Activated CD4-positive, alpha-beta memory T cell treated with anti-CD3 and anti-CD28 coated beads for 36 hours (primary cell): ENCODE measurements around the gene XXYLT1. TPM values are rescaled to one million over a fixed set of nuclear protein-coding genes. Genes with fewer than 3 reads are reported as not detected.

ENCODE experiments used
- CTCF ChIA-PET: fragments of 350-600 bp; sonication (Branson Sonifier 250); formaldehyde crosslinking; loops from one replicate; lab custom pipeline; 2021; ENCODE audit warnings: antibody characterized with exemption, inconsistent platforms; lab: Charles Lee
- POLR2A ChIA-PET: fragments of 350-600 bp; sonication (Branson Sonifier 250); formaldehyde crosslinking; loops from one replicate; lab custom pipeline; 2021; ENCODE audit warnings: antibody characterized with exemption; lab: Charles Lee
- DNase-seq: peaks from one replicate; pipeline ENCODE4 v3.0.0-alpha.2; 2020
- H3K27ac Mint-ChIP-seq: one replicate; pipeline ENCODE4 v1.8.0; 2021; ENCODE audit warnings: mixed read lengths
- H3K27me3 Mint-ChIP-seq: one replicate; pipeline ENCODE4 v1.8.0; 2021; ENCODE audit warnings: mixed read lengths
- H3K36me3 Mint-ChIP-seq: one replicate; pipeline ENCODE4 v1.8.0; 2021; ENCODE audit warnings: mixed read lengths
- H3K4me1 Mint-ChIP-seq: one replicate; pipeline ENCODE4 v1.8.0; 2021; ENCODE audit warnings: low read depth, mixed read lengths
- H3K4me3 Mint-ChIP-seq: one replicate; pipeline ENCODE4 v1.8.0; 2021; ENCODE audit warnings: mild to moderate bottlenecking, mixed read lengths
- H3K9me3 Mint-ChIP-seq: one replicate; pipeline ENCODE4 v1.8.0; 2021; ENCODE audit warnings: mixed read lengths
- intact Hi-C: fragments of 100-400 bp; cut with micrococcal nuclease; formaldehyde crosslinking; loops from one replicate; pipeline ENCODE4 v1.15.1; 2023
- total RNA-seq, 2 experiments: library from RNA; stranded (reverse); gene quantifications; one replicate each; pipeline ENCODE4 v1.2.3, GENCODE V29; 2021

Gene XXYLT1
- total RNA-seq, 2 experiments from 2014 or later: 3.3 to 4.4 TPM

GRCh38 chr3:195175476-195176337 is 95.3 kb downstream of the XXYLT1 start:
- Mint-ChIP-seq H3K36me3 (no peaks in the 10 kb centered on the region), H3K4me3 (no peak overlapping the region), H3K27ac (no peak overlapping the region), H3K9me3 (no peaks in the 10 kb centered on the region), H3K27me3 (peaks cover 1% of the 10 kb centered on the region), H3K4me1 (no peaks in the 10 kb centered on the region)
- ChIA-PET CTCF (no interaction called here), POLR2A (interaction anchor here (0.6 kb wide), 1 partner anchor 1233 kb away, joined by 3 read pairs; no protein-coding TSS in a partner anchor)
- no peak for DNase-seq
- intact Hi-C loops: no loop called here

- intact Hi-C loops: no loop called here
- no peak overlapping the region for H3K27ac Mint-ChIP-seq
These were observed 95.9 kb downstream of the XXYLT1 start for GRCh38 chr3:195175076-195175475.

GRCh38 chr3:195173657-195174056 is 97.3 kb downstream of the XXYLT1 start:
- intact Hi-C loops: no loop called here
- no peaks in the 10 kb centered on the region for H3K36me3 Mint-ChIP-seq
- H3K4me3 Mint-ChIP-seq: no peak overlapping the region
- POLR2A ChIA-PET: interaction anchor here (1.2 kb wide), 1 partner anchor 22 kb away, joined by 3 read pairs; no protein-coding TSS in a partner anchor
- H3K9me3 Mint-ChIP-seq: no peaks in the 10 kb centered on the region
- no peak for DNase-seq
- H3K4me1 Mint-ChIP-seq: no peaks in the 10 kb centered on the region
- H3K27me3 Mint-ChIP-seq: peaks cover 1% of the 10 kb centered on the region
- H3K27ac Mint-ChIP-seq: no peak overlapping the region
- CTCF ChIA-PET: no interaction called here

More at GRCh38 chr3:195175076-195175475, 95.9 kb downstream of the XXYLT1 start:
- H3K36me3 Mint-ChIP-seq: no peaks in the 10 kb centered on the region
- ChIA-PET CTCF (no interaction called here), POLR2A (no interaction called here)
- no peaks in the 10 kb centered on the region for H3K9me3 Mint-ChIP-seq
- DNase-seq: no peak
- H3K4me1 Mint-ChIP-seq: no peaks in the 10 kb centered on the region
- H3K4me3 Mint-ChIP-seq: no peak overlapping the region
- H3K27me3 Mint-ChIP-seq: peaks cover 1% of the 10 kb centered on the region

- no peak overlapping the region for H3K4me3 Mint-ChIP-seq
- ChIA-PET POLR2A (interaction anchor here (1.2 kb wide), 1 partner anchor 21 kb away, joined by 3 read pairs; no protein-coding TSS in a partner anchor), CTCF (no interaction called here)
- H3K27ac Mint-ChIP-seq: no peak overlapping the region
- intact Hi-C loops: no loop called here
- H3K4me1 Mint-ChIP-seq: no peaks in the 10 kb centered on the region
- peaks cover 1% of the 10 kb centered on the region for H3K27me3 Mint-ChIP-seq
- H3K9me3 Mint-ChIP-seq: no peaks in the 10 kb centered on the region
- no peaks in the 10 kb centered on the region for H3K36me3 Mint-ChIP-seq
- DNase-seq: no peak
These were observed 98.1 kb downstream of the XXYLT1 start for GRCh38 chr3:195172896-195173295.

- CTCF ChIA-PET: no interaction called here
- no peak overlapping the region for H3K4me3 Mint-ChIP-seq
- no peaks in the 10 kb centered on the region for H3K4me1 Mint-ChIP-seq
- H3K27ac Mint-ChIP-seq: no peak overlapping the region
- H3K36me3 Mint-ChIP-seq: no peaks in the 10 kb centered on the region
- intact Hi-C loops: no loop called here
- H3K27me3 Mint-ChIP-seq: no peaks in the 10 kb centered on the region
- DNase-seq: no peak
- POLR2A ChIA-PET: no interaction called here
- no peaks in the 10 kb centered on the region for H3K9me3 Mint-ChIP-seq
These were observed 98.8 kb downstream of the XXYLT1 start for GRCh38 chr3:195172039-195172684.

GRCh38 chr3:195171093-195171873 is 99.7 kb downstream of the XXYLT1 start:
- Mint-ChIP-seq H3K27me3 (no peaks in the 10 kb centered on the region), H3K36me3 (no peaks in the 10 kb centered on the region), H3K4me3 (no peak overlapping the region), H3K4me1 (peaks cover 2% of the 10 kb centered on the region), H3K27ac (no peak overlapping the region), H3K9me3 (no peaks in the 10 kb centered on the region)
- CTCF ChIA-PET: no interaction called here
- intact Hi-C loops: no loop called here
- DNase-seq: no peak
- POLR2A ChIA-PET: no interaction called here

- intact Hi-C loops: no loop called here
- H3K27me3 Mint-ChIP-seq: no peaks in the 10 kb centered on the region
These were observed 100.5 kb downstream of the XXYLT1 start for GRCh38 chr3:195170496-195170895.

GRCh38 chr3:195169011-195169649 is 101.8 kb downstream of the XXYLT1 start:
- no peaks in the 10 kb centered on the region for H3K9me3 Mint-ChIP-seq
- ChIA-PET POLR2A (no interaction called here), CTCF (no interaction called here)
- peaks cover 15% of the 10 kb centered on the region for H3K4me1 Mint-ChIP-seq
- H3K4me3 Mint-ChIP-seq: no peak overlapping the region
- no peaks in the 10 kb centered on the region for H3K27me3 Mint-ChIP-seq
- intact Hi-C loops: no loop called here
- DNase-seq: no peak
- H3K36me3 Mint-ChIP-seq: no peaks in the 10 kb centered on the region
- no peak overlapping the region for H3K27ac Mint-ChIP-seq

More at GRCh38 chr3:195170496-195170895, 100.5 kb downstream of the XXYLT1 start:
- H3K4me3 Mint-ChIP-seq: no peak overlapping the region
- H3K27ac Mint-ChIP-seq: no peak overlapping the region
- no peak for DNase-seq
- POLR2A ChIA-PET: no interaction called here
- no peaks in the 10 kb centered on the region for H3K36me3 Mint-ChIP-seq
- peaks cover 7% of the 10 kb centered on the region for H3K4me1 Mint-ChIP-seq
- no peaks in the 10 kb centered on the region for H3K9me3 Mint-ChIP-seq
- CTCF ChIA-PET: no interaction called here

GRCh38 chr3:195168009-195168762 is 102.8 kb downstream of the XXYLT1 start:
- Mint-ChIP-seq H3K4me3 (no peak overlapping the region), H3K27me3 (no peaks in the 10 kb centered on the region), H3K4me1 (peaks cover 23% of the 10 kb centered on the region), H3K27ac (no peak overlapping the region), H3K9me3 (no peaks in the 10 kb centered on the region), H3K36me3 (no peaks in the 10 kb centered on the region)
- POLR2A ChIA-PET: no interaction called here
- CTCF ChIA-PET: no interaction called here
- DNase-seq: no peak
- intact Hi-C loops: no loop called here

GRCh38 chr3:195165790-195166189 is 105.2 kb downstream of the XXYLT1 start:
- H3K36me3 Mint-ChIP-seq: no peaks in the 10 kb centered on the region
- ChIA-PET CTCF (no interaction called here), POLR2A (no interaction called here)
- peaks cover 35% of the 10 kb centered on the region for H3K4me1 Mint-ChIP-seq
- intact Hi-C loops: no loop called here
- no peak overlapping the region for H3K4me3 Mint-ChIP-seq
- H3K27me3 Mint-ChIP-seq: no peaks in the 10 kb centered on the region
- DNase-seq: no peak
- H3K27ac Mint-ChIP-seq: no peak overlapping the region
- H3K9me3 Mint-ChIP-seq: no peaks in the 10 kb centered on the region

- no peaks in the 10 kb centered on the region for H3K27me3 Mint-ChIP-seq
- H3K9me3 Mint-ChIP-seq: no peaks in the 10 kb centered on the region
- intact Hi-C loops: no loop called here
- CTCF ChIA-PET: no interaction called here
- peaks cover 35% of the 10 kb centered on the region for H3K4me1 Mint-ChIP-seq
- POLR2A ChIA-PET: no interaction called here
- no peaks in the 10 kb centered on the region for H3K36me3 Mint-ChIP-seq
- no peak for DNase-seq
- no peak overlapping the region for H3K27ac Mint-ChIP-seq
- H3K4me3 Mint-ChIP-seq: no peak overlapping the region
These were observed 105.7 kb downstream of the XXYLT1 start for GRCh38 chr3:195165265-195165609.
